ENCODE measurements around the gene OR6C65.

- TF ChIP-seq POLR2A (IDR thresholded peaks at IDR 0.05) (no peak), POLR2AphosphoS5 (IDR thresholded peaks at IDR 0.05) (no peak), EP300 (IDR thresholded peaks at IDR 0.05) (no peak)
- TF ChIP-seq, protein P1, sequence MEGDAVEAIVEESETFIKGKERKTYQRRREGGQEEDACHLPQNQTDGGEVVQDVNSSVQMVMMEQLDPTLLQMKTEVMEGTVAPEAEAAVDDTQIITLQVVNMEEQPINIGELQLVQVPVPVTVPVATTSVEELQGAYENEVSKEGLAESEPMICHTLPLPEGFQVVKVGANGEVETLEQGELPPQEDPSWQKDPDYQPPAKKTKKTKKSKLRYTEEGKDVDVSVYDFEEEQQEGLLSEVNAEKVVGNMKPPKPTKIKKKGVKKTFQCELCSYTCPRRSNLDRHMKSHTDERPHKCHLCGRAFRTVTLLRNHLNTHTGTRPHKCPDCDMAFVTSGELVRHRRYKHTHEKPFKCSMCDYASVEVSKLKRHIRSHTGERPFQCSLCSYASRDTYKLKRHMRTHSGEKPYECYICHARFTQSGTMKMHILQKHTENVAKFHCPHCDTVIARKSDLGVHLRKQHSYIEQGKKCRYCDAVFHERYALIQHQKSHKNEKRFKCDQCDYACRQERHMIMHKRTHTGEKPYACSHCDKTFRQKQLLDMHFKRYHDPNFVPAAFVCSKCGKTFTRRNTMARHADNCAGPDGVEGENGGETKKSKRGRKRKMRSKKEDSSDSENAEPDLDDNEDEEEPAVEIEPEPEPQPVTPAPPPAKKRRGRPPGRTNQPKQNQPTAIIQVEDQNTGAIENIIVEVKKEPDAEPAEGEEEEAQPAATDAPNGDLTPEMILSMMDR (IDR thresholded peaks at IDR 0.05): no peak
Observed at GRCh38 chr12:55385891-55386290, 14.4 kb upstream of the OR6C65 start.

All from sigmoid colon (tissue), 4 donors.